Stimulated activated CD4-positive, alpha-beta T cell treated with anti-CD3 and anti-CD28 coated beads, Interleukin-1b, Interleukin-23, amount 100 ng/mL, for 1 hour (primary cell): Measurements from ENCODE around the gene SRGN.
"Not testable (repeated sequence)": the region's sequence is repeated elsewhere in the genome, so short reads cannot be mapped to it uniquely, and the experiment has no call there.

Source experiments
- DNase-seq, 2 donors: peaks; one replicate each; pipeline ENCODE4 v3.0.0-alpha.2; 2020; ENCODE audit warnings: low read depth in 2 of 2

SRGN gene, protein sequence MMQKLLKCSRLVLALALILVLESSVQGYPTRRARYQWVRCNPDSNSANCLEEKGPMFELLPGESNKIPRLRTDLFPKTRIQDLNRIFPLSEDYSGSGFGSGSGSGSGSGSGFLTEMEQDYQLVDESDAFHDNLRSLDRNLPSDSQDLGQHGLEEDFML

DNA sequence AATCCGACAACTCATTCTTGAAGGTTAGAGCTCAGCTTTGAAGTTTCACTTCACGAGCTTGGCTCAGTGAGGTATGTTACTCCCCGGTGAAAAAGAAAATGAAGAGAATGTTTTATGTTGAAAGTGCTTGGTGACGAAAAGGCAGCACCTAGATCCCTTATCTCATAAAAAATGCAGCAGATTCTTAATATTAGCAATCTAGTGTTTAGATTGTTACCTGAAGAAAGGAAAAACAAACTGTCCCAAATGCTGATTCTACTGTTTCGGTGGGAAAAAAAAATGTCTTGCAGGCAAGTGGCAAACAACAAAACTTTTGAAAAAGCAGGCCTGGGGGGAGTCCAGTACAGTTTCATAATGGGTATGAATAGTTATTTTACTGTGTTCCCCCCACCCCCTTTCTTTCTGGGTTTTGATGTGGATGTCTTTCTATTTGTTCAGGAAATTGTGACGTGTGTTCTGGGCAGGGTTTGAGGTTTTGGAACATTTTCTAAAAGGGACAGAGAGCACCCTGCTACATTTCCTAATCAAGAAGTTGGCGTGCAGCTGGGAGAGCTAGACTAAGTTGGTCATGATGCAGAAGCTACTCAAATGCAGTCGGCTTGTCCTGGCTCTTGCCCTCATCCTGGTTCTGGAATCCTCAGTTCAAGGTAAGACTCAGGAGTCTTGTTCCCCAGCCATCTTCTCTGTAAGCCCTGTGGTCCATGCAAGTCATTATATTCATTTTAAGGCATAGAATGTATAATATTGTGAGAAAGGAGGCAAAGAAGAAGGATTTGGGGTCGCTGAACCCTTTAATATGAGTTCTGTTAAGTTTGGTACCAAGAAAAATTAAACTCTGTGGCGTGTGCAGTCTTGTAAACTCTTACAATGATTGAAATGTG, at the start of gene SRGN:
Gene SRGN (plus strand): TSS at position 514 of the 881 bp plus-strand sequence. CDS start 55 bp downstream, at position 569.
- peak; percentile 50 to 55 for DNase-seq

DNA sequence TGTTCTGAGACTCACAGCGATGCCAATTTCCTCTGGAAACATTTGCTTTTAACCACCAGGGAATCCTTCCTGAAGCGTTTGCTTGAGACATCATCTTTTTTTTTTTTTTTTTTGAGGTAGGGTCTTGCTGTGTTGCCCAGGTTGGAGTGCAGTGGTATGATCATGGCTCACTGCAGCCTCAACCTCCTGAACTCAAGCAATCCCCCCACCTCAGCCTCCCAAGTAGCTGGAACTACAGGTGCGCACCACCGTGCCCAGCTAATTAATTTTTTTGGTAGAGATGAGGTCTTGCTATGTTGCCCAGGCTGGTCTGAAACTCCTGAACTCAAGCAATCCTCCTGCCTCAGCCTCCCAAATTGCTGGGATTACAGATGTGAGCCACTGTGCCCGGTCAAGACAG, 47.0 kb upstream of the SRGN start:
- DNase-seq: not testable (repeated sequence)

DNA sequence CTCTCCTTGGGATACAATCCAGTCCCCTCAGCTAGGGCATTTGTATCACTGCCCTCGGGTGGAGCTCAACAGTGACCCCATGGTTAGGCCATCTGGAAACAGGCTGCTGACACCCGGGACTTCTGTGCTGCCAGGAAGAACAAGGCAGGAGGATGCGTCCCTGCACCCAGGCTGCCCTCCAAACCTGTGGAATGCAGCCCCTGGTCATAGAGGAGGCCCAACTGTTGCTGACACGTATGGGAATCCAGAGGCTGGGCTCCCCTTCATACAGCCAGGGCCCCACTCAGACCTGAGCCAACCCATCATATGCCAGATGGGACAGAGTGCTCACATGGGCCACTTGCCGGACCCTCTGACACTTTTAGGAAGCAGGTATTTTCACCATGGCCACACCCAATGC, 45.5 kb upstream of the SRGN start:
- no peak for DNase-seq

DNA sequence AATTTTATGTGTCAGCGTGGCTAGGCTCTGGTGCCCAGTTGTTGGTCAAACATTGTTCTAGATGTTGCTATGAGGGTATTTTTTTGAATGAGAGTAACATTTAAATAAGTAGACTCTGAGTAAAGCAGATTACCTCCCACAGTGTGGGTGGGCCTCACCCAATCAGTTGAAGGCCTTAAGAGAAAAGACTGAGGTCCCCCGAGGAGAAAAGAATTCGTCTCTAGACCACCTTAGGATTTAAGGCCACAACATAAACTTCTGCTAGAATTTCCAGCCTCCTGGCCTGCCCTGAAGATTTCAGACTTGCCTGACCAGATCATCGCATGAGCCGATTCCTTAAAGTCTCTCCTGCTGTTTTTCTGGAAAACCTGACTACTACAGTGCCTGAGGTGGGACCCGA, 45.1 kb upstream of the SRGN start:
- no peak for DNase-seq

DNA sequence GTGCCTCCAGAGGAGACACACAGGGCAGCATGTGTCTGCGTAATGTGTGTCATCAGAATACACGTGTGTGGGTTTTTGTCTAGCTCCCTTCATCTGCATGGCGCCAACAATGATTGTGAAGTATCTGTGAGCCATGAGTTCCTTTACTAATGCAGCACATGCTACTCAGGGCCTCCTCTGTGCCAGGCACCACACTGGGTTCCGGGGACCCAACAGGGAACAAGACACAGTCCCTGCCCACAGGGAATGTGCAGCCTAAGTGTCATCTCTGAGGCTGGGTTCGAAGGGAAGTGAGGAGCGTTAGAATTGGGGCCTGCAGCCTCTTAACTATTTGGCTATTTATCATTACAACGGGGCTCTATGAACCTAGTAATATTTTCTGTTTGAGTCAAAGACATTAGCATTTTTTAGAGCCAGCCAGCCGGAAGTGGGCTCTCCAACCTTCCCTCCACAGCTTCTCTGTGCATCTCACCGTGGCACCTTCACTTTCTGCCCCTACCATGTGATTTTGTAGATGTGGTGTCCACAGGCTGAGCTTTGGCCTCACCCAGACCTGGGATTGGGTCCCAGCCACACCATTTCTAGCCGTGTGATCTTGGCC, 43.9 kb upstream of the SRGN start:
- DNase-seq: no peak

DNA sequence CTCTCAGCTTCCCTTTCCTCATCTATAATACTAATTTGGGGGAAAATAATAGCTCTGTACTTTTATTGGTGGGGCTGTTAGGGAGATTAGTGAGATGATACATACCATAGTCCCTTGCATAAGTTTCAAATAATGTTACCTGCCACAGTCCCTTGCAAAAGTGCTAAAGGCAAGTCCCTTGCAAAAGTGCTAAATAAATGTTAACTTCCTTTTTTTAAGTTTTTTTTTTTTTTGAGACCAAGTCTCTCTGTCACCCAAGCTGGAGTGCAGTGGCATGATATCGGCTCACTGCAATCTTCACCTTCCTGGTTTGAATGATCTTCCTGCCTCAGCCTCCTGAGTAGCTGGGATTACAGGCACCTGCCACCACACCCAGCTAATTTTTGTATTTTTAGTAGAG, 43.4 kb upstream of the SRGN start:
- no peak for DNase-seq

DNA sequence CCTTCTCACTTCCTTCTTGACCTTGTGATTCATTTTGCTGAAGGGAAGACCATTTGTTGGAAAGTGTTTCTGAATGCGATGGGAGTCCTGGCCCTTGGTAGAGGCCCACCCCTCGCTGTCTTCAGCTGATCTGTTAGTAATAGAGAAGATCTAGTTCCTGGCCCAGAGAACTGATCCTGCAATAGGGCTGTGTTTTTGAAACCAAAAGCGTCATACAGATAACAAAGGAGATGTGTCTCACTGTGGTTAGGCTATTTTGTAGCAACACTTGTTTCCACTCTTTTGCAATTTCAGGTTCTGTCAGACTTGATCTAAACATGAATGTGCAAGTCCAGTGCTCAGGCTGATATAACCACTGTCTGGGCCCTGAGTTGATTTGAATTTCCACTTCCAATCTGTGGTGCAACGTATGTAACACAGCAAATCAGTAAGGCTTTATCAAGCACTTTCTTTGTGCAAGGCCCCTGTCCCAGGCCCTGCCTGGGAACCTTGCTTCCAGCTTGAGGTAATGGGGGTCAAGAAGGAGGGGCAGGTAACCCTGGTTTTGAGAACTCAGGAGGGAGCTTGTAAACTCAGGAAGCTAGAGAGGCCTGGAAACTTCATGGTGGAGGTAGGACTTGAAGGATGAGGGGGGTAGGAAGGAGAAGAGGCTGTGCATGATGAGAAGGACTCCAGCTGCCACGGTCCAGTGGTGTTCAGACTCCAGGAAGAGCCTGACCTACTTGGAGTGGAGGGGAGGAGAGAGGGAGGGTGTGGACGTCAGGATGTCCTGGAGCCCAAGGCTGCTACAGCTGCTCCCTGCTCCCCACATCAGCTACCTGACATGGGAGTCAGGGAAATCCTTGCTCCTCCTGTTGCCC, 42.2 kb upstream of the SRGN start:
- DNase-seq: no peak

DNA sequence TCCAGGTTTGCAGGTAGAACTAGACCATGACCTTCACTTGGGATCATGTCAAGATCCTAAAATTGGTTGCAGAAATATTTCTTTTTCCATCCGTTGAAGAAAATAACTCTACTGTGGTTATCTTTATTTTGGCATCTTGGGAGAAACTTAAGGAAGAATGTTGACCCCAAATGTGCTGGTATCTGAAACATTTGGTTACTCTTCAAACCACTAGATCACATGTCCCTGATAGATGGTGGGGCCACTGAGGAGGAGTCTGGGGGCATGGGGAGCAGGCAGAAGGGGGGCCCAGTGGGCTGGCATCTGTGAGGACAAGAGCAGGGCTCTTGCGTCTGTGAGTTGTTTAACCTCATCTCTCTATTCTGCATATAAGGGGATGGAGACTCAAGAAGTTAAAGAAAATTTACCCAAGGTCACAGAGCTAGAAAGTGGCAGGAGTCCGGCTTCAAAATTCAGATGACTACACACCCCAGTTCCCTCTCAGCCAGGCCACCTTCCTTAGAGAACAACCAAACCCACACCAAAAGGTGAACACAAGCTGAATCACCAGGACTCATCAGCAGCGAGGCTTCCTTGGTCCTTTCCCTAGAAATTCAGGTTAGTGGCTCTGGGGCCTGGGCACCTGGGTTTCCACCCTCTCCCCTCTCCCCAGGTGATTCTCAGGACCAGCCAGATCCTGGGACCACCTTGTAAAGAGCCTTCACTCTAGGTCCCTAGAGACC, 40.6 kb upstream of the SRGN start:
- DNase-seq: no peak

DNA sequence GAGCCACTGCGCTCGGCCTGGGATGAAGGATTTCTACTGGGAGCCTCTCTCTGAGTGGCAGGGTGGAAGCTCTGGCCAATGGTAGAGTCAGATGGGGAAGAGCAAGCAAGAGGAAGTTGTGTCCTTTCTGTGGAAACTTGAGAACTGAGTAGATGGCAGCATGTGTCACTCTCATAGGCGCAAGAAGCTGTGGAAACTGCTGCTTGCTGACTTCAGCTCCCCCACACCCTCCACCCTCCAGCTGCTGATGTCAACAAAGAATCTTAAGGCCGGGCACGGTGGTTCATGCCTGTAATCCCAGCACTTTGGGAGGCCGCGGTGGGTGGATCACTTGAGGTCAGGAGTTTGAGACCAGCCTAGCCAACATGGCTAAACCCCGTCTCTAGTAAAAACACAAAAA, 39.8 kb upstream of the SRGN start:
- DNase-seq: no peak

DNA sequence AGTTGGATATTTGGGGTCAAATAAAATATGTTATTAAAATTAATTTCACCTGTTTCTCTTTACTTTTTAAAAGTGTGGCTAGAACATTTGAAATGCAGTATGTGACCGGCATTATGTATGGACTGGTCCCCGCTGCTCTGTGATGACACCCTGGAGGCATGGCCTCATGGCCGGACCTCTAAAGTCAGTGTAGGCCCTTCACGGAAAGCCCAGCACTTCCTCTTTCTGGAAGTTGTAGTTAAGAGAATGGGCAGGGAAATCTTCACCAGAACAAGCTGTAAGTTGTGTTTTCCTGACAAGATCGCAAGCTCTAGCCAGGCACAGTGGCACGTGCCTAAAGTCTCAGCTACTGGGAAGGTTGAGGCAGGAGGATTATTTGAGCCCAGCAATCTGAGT, 38.3 kb upstream of the SRGN start:
- DNase-seq: no peak

DNA sequence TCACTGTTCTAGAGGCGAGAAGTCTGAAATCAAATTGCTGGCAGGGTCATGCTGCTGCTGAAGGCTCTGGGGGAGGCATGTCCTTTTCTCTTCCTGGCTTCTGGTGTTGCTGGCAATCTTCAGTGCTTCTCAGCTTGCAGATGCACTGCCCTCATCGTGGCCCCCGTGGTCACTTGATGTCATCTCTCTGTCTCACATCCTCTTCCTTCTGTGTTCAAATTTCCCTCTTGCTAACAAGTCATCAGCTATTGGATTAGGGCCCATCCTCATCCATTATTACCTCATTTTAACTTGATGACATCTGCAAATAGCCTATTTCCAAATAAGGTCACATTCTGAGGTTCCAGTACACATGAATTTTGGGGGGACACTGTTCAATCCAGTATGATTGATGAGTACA, 36.6 kb upstream of the SRGN start:
- no peak for DNase-seq

DNA sequence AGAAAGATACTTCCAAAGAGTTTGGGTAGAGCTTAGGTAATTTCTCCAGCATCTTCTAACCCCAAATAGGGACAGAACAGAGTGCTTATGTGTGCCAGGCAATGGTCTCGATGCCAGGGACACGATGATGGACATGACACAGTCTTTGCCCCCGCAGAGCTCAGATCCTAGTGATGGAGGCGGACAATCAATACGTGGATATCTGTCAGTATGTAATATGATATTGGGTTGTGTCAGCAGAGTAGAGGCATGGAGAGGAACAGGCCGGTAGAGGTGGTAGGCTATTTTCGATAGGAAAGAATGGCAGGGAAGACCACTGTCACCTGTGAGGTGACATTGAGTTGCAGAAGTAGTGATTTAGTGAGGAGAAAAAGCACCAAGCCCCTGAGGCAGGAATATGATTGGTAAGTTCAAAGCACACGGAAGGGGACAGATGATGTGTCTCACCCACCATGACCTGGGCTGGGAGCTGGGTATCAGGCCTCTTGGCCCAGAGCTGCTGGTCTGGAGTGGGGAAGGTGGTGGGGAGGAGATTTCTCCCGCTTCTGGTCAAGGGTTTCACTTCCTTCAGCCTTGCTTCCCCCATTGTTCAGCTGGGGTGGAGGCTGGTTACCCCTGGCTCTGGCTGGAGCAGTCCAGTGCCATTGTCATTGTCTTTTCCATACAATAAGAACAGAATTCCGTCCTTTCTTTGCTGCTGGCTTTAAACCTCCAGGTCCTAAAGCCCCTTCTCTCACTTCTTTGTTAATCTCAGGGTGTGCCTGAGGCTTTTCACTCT, 36.0 kb upstream of the SRGN start:
- no peak for DNase-seq

DNA sequence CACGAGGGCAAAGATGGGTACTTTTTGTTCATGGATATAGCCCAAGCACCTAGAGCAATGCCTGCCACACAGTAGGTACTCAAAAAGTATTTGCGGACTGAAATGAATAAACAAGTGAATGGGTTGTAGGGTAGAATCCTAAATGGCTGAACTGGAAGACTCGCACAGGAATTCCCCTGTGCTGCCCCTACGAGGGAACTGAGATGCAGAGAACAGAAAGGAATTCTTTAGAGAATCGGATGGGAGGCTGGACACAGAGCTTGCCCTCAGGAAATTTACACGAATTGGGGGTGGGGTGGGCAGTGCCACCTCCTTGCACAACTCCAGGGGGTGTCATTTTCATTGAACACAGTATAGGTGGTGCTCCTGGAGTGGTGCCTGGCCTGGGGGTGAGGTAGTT, 35.2 kb upstream of the SRGN start:
- DNase-seq: no peak

DNA sequence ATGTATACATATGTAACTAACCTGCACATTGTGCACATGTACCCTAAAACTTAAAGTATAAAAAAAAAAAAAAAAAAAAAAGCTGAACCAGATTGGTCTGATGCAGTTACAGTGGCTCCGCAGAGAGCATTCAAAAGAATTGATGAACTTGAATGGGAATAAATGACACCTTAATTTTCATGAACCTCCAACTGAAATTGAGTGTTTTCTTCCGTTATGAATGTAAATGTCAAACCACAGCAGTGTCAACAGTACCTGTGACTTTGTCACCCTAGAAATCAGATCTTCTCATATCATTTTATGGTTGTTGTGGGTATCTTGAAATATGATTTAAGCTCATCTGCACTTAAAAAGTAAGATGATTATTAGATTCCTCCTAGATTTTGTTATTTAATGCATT, 32.7 kb upstream of the SRGN start:
- no peak for DNase-seq

DNA sequence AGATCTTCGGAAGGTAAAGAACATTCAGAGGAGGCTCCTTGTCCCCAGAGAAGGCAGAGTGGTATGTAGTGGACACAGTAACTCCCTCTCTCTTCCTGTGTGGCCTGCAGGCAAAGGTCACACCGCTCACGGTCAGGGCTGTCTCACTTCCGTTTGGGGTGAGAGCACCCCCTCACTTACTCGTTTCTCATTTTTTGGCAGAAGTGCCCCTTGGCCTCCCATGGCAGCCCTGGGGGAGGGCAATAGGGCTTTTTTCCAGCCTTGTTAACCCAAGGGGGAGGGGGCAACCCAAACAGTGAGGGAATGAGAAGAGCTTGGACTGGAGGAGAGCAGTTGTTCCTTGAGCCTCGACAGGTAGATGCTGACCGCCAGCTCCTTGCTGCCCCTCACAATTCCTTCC, 31.8 kb upstream of the SRGN start:
- DNase-seq: no peak

DNA sequence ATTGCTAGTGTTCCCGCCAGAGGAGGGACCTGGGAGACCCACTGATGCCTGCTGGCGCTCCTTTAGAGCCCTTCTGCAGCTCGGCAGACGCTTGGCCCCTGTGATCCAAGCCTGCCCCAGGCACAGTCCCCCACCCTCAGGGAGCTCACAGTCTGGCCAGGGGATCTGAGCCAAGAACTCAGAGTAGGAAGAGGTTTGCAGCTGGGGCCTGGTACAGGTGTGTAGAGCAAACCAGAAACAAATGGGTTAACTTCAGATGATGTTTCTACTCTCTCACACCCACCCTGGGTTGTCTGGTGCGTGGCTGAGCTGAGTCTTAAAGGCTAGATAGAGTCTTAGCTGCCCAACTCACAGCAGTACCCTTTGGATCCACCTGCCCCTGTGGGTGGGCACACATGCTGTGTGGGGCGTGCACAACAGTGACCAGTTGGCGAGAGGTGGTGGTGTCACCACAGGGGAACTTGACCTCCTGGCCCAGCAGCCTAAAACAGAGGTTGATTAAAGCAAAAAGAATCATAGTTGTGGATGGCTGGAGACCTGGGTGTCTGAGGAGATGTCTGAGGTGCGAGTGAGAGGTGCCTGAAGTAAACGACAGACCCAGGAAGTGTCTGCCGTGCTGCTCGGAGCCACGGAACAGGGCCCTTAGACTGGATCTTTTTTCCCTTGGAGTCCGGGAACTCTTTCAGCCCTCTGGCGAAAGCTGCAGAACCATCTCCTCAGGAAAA, 31.2 kb upstream of the SRGN start:
- DNase-seq: no peak

DNA sequence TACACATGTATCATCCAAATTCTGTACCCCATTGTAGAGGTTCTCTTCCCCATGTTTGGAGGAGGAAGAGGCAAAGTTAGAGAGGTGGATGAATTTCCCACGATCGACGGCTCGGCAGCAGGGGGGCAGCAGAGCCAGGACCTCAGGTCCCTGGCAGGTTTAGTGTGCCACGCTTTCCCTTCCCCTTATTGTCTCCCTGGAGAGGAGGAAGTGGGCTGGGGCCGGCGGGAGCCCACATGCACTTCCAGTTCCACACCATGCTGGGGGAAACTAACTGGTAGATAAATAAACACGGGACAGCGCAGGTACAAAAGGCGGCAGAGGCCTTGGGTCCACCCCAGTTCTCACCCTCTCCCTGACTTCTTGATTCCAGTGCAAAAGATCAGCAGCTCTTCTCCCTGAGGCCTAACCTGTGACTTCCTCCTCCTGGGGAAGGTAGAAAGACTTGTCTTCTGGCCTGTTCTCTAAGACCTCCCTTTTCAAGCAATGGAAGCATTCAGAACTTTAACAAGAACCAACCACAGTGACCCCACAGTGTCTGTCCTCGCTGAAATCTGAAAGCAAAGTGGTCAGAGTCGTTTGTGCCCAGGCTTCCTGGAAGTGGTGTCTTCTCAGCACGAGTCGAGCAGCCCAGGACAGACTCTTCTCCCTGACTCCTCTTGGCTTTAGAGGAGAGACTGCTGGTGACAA, 30.5 kb upstream of the SRGN start:
- no peak for DNase-seq

DNA sequence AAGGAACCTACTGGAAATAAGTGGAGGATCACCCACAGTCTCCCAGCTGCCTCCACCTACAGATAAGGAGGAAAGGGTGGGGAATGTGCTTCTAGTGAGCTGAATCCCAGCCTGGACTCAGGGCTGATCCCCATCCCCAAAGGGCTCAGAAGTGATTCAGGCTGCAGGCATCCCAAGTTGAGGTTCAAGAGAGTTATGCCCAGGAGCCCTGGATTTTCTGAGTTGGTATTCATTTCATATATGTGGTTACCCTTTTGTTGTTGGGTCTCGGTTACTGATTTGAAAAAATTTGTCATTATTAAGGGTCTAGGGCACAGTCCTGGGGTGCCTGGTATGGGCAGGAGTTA, 30.0 kb upstream of the SRGN start:
- no peak for DNase-seq

DNA sequence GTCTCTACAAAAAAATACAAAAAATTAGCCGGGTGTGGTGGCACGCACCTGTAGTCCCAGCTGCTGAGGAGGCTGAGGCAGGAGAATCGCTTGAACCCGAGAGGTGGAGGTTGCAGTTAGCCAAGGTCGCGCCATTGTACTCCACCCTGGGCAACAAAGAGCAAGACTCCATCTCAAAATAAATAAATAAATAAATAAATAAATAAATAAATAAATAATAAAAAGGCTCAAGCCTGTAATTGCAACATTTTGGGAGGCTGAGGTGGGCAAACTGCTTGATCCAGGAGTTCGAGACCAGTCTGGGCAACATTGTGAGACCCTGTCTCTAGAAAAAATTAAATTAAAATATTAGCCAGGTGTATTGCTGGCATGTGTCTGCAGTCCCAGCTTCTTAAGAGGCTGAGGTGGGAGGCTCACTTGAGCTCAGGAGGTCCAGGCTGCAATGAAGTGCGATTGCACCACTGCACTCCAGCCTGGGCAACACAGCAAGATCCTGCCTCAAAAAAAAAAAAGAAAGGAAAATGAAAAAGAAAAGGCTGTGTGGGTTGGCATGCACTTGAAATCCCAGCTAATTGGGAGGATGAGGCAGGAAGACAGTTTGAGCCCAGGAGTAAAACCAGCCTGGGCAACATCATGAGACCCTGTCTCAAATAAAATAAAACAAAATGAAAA, 27.6 kb upstream of the SRGN start:
- DNase-seq: no peak
